PC-9 (cell line): Measurements from ENCODE around the gene SLC35A5.
"Not testable (repeated sequence)": the region's sequence is repeated elsewhere in the genome, so short reads cannot be mapped to it uniquely, and the experiment has no call there.

Experiments
- EZH2 ChIP-seq: fragments of 200-600 bp; sonication (generic); IDR thresholded peaks from 2 replicates; pipeline ENCODE4 v1.8.0; 2017; ENCODE audit warnings: antibody characterized with exemption, low read depth
- TF ChIP-seq, protein P1 (sequence below): fragments of 200-600 bp; sonication (generic); conservative IDR thresholded peaks from 2 replicates; pipeline ENCODE4 v1.6.1; 2017; ENCODE audit warnings: mixed run types, antibody characterized with exemption, mild to moderate bottlenecking, moderate library complexity

DNA sequence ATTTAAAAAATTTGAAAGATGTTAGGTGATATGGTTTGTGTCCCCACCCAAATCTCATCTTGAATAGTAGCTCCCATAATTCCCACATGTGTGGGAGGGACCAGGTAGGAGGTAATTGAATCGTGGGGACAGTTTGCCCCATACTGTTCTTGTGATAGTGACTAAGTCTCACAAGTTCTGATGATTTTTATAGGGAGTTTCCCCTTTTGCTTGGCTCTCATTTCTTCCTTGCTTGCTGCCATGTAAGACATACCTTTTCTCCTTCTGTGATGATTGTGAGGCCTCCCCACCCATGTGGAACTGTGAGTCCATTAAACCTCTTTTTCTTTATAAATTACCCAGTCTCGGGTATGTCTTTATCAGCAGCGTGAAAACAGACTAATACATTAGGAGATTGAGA is 42.9 kb upstream of the SLC35A5 start:
- TF ChIP-seq EZH2 = not testable (repeated sequence)
- TF ChIP-seq, protein P1, sequence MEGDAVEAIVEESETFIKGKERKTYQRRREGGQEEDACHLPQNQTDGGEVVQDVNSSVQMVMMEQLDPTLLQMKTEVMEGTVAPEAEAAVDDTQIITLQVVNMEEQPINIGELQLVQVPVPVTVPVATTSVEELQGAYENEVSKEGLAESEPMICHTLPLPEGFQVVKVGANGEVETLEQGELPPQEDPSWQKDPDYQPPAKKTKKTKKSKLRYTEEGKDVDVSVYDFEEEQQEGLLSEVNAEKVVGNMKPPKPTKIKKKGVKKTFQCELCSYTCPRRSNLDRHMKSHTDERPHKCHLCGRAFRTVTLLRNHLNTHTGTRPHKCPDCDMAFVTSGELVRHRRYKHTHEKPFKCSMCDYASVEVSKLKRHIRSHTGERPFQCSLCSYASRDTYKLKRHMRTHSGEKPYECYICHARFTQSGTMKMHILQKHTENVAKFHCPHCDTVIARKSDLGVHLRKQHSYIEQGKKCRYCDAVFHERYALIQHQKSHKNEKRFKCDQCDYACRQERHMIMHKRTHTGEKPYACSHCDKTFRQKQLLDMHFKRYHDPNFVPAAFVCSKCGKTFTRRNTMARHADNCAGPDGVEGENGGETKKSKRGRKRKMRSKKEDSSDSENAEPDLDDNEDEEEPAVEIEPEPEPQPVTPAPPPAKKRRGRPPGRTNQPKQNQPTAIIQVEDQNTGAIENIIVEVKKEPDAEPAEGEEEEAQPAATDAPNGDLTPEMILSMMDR = not testable (repeated sequence)
